Cardiac septum (tissue), 1 donor: ENCODE data around the gene PARL. TPM values are rescaled to one million over a fixed set of nuclear protein-coding genes. Genes with fewer than 3 reads are reported as not detected.

Source experiments
- DNase-seq: peaks from one replicate; pipeline ENCODE4 v3.0.0-alpha.2; 2020; ENCODE audit warnings: low spot score
- intact Hi-C: fragments of 100-400 bp; cut with DNase I; formaldehyde crosslinking; loops from one replicate; pipeline ENCODE4 v1.14.0; 2022
- long read RNA-seq: library from polyadenylated mRNA; unstranded; transcript quantifications from one replicate; pipeline ENCODE4 v2.0.0, GENCODE V29; 2021
- total RNA-seq: library from RNA; stranded (reverse); fragmentation: NEBNext Ultra II Directional; extraction: Animal tissue kit (Norgen Biotek cat#: 25700); gene quantifications from one replicate; pipeline ENCODE4 v1.2.1, GENCODE V29; 2021
- donor health status: DM: no; HTN: no; CAD: no.

Gene PARL, protein sequence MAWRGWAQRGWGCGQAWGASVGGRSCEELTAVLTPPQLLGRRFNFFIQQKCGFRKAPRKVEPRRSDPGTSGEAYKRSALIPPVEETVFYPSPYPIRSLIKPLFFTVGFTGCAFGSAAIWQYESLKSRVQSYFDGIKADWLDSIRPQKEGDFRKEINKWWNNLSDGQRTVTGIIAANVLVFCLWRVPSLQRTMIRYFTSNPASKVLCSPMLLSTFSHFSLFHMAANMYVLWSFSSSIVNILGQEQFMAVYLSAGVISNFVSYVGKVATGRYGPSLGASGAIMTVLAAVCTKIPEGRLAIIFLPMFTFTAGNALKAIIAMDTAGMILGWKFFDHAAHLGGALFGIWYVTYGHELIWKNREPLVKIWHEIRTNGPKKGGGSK
- 57.2 TPM for total RNA-seq
- long read RNA-seq, transcript PARL-202 (10 exons, 1,414 nt) = major isoform, 65 of 84 reads
- long read RNA-seq, partial matches to known transcripts = 0 of 84 reads
- long read RNA-seq, other reads (novel, unspliced or antisense) = 12 of 84 reads

DNA sequence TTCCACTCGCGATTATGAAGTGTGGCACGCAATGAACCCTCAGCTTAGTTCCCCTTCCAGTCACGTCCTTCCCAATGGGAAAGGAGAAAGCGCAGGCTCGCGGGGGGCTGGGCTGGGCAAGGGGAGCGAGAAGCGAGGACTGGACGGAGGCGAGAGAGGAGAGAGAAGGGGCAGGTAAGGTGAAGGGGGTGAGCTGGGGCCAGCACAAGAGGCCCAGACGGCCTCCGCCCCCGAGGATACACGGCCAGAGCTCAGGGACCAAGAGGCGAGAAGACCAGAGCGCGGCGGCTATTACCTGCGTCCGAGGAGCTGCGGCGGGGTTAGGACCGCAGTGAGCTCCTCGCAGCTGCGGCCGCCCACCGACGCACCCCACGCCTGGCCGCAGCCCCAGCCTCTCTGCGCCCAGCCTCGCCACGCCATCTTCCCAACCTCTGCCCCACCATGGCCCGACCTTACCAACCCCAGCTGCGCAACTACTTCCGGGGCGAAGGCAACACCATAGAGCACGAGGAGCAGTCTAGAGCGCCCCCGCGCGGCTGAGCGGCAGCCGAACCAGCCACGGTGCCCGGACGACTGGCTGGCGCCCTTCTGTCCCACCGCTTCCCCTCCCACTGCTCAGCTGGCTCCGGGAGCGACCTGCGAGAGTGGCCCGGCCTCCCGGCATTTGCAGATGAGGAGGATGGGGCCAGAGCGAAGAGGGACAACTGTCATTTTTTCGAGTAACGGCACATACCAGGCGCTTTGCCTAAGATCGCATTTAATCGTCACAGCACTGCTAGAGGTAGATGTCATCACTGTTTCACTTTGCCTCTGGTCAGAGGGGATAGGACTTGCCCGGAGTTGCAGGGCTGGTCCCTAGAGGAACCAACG, at the start of gene PARL:
TSS of gene PARL (minus strand) at position 454 of the 870 bp plus-strand sequence. CDS start at position 420, 34 bp downstream.
- intact Hi-C loops = no loop called here
- DNase-seq = peak; percentile 99

GRCh38 chr3:183933160-183933559, 48.5 kb upstream of the PARL start:
- intact Hi-C loops = loop anchor here (5.0 kb wide), 1 partner anchor 74 kb away; no protein-coding TSS in a partner anchor
- no peak for DNase-seq

DNA sequence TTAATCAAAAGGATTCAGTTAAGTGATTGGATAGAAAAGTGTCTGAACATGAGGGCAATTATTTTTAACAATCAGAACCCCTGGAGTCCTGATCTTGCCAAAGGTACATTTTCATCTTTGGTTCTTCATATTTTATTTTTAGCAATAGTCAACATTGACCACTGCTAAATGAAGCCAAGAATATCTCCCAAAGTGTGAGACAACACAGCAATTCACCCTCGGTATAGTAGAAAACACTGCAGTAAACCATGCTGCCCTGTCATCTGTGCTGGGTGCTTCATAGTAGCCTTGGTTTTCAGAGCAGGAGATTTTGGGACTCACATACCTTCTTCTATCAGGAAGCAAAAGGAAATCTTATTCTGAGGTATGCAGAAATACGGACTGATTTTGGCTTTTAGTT, 47.2 kb upstream of the PARL start:
- intact Hi-C loops = loop anchor here (5.0 kb wide), 1 partner anchor 75 kb away; no protein-coding TSS in a partner anchor

DNA sequence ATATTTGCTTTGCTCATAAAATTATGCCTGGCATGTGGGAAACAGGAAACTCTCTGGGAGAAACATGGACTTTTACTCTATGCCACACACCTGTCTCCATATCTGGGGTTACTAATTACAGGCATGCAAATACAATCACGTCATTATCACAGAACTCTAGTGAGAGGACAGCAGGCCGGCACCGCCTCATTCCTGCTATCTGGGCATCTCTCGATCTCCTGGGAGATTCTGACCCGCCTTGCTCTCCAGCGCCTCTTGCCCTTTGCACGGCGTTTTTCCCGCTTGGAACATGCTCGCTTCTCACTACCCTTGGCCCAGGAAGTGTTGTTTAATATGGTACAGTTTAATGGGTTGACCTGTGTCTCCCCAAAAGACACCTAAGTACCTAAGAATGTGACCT, 45.4 kb upstream of the PARL start:
- intact Hi-C loops = loop anchor here (5.0 kb wide), 1 partner anchor 77 kb away; no protein-coding TSS in a partner anchor
- no peak for DNase-seq

More for the DNA sequence above, 47.2 kb upstream of the PARL start:
- no peak for DNase-seq

DNA sequence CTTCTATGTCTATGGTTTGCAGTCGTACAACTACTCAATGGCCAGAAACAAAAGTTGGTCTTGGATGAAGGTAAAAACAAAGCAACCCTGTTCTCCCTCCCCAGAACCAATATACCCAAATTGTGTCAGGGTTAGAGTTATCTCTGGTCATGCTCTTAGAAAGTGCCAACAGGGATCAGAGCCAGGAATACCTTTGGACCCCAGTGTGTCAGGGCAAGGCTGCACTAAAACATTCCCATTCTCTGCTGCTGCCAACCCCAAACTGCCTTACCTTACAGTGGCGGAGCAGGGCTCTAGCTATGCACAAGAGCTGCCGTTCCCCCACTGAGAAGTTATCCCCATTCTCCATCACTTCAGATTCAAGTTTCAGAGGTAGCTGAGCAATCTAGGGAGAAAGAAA, 42.4 kb upstream of the PARL start:
- DNase-seq = no peak
- intact Hi-C loops = no loop called here

GRCh38 chr3:183924956-183925355, 40.3 kb upstream of the PARL start:
- intact Hi-C loops = no loop called here
- DNase-seq = no peak

GRCh38 chr3:183924543-183924942, 39.9 kb upstream of the PARL start:
- intact Hi-C loops = no loop called here
- no peak for DNase-seq

GRCh38 chr3:183922421-183922820, 37.7 kb upstream of the PARL start:
- DNase-seq = no peak
- intact Hi-C loops = no loop called here

DNA sequence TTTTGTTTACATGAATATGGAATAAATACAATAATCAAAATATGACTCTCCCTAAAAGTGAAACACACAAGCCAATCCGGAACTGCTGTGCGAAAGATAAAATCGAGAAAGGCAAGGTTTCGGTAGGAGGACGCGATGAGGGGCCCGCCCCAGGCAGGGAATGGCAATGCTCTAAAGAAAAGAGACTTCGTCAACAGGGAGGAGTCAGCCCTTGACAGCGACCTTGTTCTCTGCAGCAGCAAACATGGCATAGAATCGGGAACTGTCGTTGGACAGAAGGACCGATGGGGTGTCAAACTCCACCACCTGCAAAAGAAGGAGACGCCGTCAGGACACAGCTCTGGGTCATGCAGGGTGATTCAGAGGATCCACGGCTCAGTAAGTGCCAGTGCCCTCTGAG, 36.4 kb upstream of the PARL start:
- no peak for DNase-seq
- intact Hi-C loops = no loop called here

DNA sequence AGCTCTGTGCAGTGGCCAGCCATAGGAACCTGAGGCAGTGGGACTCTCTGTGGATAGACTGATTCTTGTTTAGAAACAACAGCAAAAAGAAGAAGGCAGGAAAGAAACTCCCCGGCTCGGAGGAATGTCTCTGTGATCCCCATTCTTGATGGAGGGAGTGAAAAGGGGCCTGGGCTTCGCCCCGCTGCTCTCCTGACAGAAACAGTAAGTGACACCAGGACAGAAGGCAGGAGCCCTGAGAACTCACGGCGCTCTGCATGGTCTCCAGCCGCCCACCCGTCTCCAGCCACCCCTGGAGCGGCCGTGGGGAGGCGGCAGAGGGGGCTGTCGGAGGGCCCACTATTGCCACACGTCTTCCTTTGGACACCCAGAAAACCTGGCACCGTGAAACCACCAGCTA, 35.7 kb upstream of the PARL start:
- DNase-seq = no peak
- intact Hi-C loops = no loop called here

GRCh38 chr3:183918178-183918577, 33.5 kb upstream of the PARL start:
- intact Hi-C loops = no loop called here
- DNase-seq = no peak

DNA sequence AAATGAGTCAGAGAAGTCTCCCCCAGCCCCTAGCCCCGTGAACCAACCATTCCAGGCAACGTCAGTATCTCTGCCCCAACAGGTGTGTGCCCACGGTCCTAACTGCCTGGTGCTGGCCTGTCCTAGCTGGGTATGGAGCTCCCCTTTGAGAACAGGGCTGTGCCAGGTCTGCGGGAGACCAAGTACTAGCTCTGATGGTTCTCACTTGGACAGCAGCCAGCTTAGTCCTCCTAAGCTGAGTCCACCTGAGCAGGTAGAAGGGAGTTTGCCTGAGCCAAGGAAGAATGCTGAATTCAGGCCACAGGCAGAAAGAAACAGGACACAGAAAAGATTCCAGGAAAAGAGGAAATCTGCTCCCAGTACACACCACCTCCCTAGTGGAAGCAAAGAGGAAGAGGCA, 33.1 kb upstream of the PARL start:
- intact Hi-C loops = no loop called here
- no peak for DNase-seq

DNA sequence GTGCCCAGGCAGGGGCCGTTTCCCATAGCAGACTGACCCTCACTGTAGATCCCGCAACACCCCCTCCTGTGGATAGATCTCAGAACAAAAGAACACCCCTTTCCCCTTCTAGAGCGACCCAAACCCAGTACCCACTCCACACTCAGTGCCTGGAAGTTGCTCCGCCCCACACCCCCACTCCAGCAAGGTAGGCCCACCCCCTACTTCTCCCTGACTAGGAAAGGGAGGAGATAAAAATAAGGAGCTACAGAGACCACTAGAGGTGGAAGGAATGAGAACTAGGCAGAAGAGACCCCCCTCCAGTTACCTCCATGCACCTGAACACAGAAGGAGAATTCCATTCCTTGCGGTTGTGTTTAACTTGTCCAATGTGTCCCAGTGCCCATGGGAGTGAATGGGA, 30.2 kb upstream of the PARL start:
- intact Hi-C loops = no loop called here
- DNase-seq = no peak

GRCh38 chr3:183913580-183913920, 28.9 kb upstream of the PARL start:
- DNase-seq = no peak
- intact Hi-C loops = no loop called here

- intact Hi-C loops = no loop called here
- no peak for DNase-seq
These were observed 28.4 kb upstream of the PARL start for GRCh38 chr3:183912895-183913579.

GRCh38 chr3:183911763-183912506, 27.3 kb upstream of the PARL start:
- intact Hi-C loops = no loop called here
- no peak for DNase-seq

DNA sequence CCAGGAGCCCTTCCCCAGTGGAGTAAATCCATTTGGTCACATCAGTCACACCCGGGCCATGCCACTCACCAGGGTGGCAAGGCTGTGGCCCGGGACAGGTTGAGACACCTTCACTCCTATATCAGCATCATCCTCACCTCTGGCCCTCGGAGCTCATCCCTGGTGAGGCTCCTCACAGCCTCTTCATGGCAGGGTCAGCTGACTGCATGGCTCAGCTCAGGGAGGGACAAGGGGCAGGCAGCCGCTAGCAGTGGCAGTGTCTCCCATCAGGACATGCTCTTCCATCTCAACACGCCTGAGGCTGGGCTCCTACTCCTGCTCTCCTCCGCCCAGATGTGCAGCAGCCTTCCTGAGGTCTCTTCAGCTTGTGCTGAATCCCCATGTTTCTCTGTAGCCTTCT, 26.4 kb upstream of the PARL start:
- DNase-seq = no peak
- intact Hi-C loops = no loop called here

DNA sequence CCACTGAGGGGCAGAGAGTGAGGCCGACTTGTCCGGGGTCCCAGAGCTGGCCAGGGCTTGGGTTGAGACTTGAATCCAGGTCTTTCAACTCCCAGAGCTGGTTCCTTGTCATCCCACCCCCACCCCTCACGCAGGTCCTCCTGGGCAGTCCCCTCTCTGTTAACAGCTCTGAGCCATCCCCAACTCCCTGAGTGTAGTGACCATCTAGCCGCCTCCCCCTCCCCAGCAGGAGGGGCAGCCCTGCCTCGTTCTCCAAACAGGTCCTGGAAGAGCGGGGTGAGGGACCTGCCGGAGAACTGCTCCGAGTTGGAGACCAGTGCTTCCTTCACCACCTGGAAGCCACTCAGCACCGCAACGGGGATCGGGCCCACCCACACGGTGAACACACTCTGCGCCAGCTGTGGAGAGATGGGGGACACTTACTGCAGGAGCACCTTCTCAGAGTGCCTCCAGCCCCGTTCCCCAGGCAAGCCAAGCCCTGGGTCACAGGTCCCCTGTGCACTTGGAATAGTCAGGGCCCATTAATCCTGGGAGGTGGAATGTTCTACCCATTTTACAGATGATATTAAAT, 24.4 kb upstream of the PARL start:
- no peak for DNase-seq
- intact Hi-C loops = no loop called here

DNA sequence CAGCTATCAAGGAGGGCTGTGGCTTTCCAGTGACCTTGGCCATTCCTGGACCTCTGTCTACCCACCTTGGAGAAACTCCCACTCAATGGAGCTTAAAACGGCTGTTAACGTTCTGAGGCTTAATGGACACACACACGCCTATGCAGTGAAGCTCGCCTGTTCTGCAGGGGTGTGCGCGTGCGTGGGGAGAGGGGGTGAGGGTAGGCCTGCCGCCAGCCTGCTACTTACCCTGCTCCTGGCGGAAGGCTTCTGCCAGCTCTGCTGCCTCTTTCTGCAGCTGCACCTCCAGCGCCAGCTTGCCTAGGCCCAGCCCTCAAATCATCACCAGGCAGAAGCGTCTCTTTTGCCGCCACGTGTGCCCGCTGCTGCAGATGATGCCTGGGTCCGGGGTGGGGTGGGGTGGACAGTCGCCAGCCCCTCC, 23.2 kb upstream of the PARL start:
- intact Hi-C loops = no loop called here
- DNase-seq = no peak
